CD8-positive, alpha-beta memory T cell (primary cell): ENCODE data around the gene KMT2D. TPM values are rescaled to one million over a fixed set of nuclear protein-coding genes. Genes with fewer than 3 reads are reported as not detected.
A peak's percentile ranks its signal among the peaks of the same experiment; 100 is the strongest.

Experiments
- CTCF ChIA-PET: fragments of 350-600 bp; sonication (Branson Sonifier 250); formaldehyde crosslinking; loops from one replicate; lab custom pipeline; 2021; ENCODE audit warnings: antibody characterized with exemption; lab: Charles Lee
- POLR2A ChIA-PET: fragments of 350-600 bp; sonication (Branson Sonifier 250); formaldehyde crosslinking; loops from one replicate; lab custom pipeline; 2021; ENCODE audit warnings: antibody characterized with exemption; lab: Charles Lee
- DNase-seq, 5 donors: peaks; one replicate each; pipeline versions ENCODE4 v3.0.0 to v3.0.0-alpha.2; 2020 to 2022; ENCODE audit warnings: mixed read lengths in 1 of 5
- H3K27ac ChIP-seq: one replicate; pipeline ENCODE4 v1.7.0; 2013; ENCODE audit warnings: low read depth, mild to moderate bottlenecking, low read length, moderate library complexity
- H3K27me3 ChIP-seq: 2 replicates; pipeline ENCODE4 v1.7.0; 2013; ENCODE audit warnings: low read length, mild to moderate bottlenecking; ENCODE audit not compliant: insufficient read depth, poor library complexity, severe bottlenecking
- H3K36me3 ChIP-seq: 2 replicates; pipeline ENCODE4 v1.7.0; 2013; ENCODE audit warnings: mild to moderate bottlenecking, low read length, moderate library complexity; ENCODE audit not compliant: insufficient read depth
- H3K4me1 ChIP-seq: 2 replicates; pipeline ENCODE4 v1.7.0; 2013; ENCODE audit warnings: mild to moderate bottlenecking, low read length, moderate library complexity; ENCODE audit not compliant: insufficient read depth
- H3K4me3 ChIP-seq: 2 replicates; pipeline ENCODE4 v1.7.0; 2013; ENCODE audit warnings: mild to moderate bottlenecking, low read length
- H3K9me3 ChIP-seq: 2 replicates; pipeline ENCODE4 v1.7.0; 2013; ENCODE audit warnings: mild to moderate bottlenecking, low read length
- H3K27ac Mint-ChIP-seq, 8 donors: one replicate each; pipeline ENCODE4 v1.8.0; 2020 to 2021; ENCODE audit warnings: mixed read lengths in 8 of 8, mild to moderate bottlenecking in 6 of 8, inconsistent platforms in 3 of 8, moderate library complexity in 3 of 8
- H3K27me3 Mint-ChIP-seq, 2 donors: one replicate each; pipeline ENCODE4 v1.8.0; 2020 to 2021; ENCODE audit warnings: mixed read lengths in 2 of 2, mild to moderate bottlenecking in 1 of 2, moderate library complexity in 1 of 2
- H3K36me3 Mint-ChIP-seq, 3 donors: one replicate each; pipeline ENCODE4 v1.8.0; 2020 to 2021; ENCODE audit warnings: mixed read lengths in 3 of 3, inconsistent platforms in 1 of 3, mild to moderate bottlenecking in 1 of 3
- H3K4me1 Mint-ChIP-seq, 3 donors: one replicate each; pipeline ENCODE4 v1.8.0; 2020 to 2021; ENCODE audit warnings: mixed read lengths in 3 of 3, inconsistent platforms in 1 of 3, mild to moderate bottlenecking in 1 of 3
- H3K4me3 Mint-ChIP-seq, 7 donors: one replicate each; pipeline ENCODE4 v1.8.0; 2020 to 2021; ENCODE audit warnings: mixed read lengths in 7 of 7, mild to moderate bottlenecking in 6 of 7, moderate library complexity in 4 of 7, inconsistent platforms in 2 of 7
- H3K9me3 Mint-ChIP-seq, 5 donors: one replicate each; pipeline ENCODE4 v1.8.0; 2020 to 2022; ENCODE audit warnings: mixed read lengths in 5 of 5, mild to moderate bottlenecking in 3 of 5, moderate library complexity in 2 of 5, inconsistent platforms in 1 of 5
- polyA plus RNA-seq: library from polyadenylated mRNA; unstranded; fragments of 300-500 nt; fragmentation: Illumina TruSeq; gene quantifications from one replicate; pipeline ENCODE4 v1.2.3, GENCODE V29; 2021
- total RNA-seq, 2 experiments: library from RNA; stranded (reverse); gene quantifications; one replicate each; pipeline ENCODE4 v1.2.3, GENCODE V29; 2021

KMT2D gene
- total and polyA plus RNA-seq, 3 experiments from 2014 or later: 22.8 to 79.7 (median 79.4) TPM

DNA sequence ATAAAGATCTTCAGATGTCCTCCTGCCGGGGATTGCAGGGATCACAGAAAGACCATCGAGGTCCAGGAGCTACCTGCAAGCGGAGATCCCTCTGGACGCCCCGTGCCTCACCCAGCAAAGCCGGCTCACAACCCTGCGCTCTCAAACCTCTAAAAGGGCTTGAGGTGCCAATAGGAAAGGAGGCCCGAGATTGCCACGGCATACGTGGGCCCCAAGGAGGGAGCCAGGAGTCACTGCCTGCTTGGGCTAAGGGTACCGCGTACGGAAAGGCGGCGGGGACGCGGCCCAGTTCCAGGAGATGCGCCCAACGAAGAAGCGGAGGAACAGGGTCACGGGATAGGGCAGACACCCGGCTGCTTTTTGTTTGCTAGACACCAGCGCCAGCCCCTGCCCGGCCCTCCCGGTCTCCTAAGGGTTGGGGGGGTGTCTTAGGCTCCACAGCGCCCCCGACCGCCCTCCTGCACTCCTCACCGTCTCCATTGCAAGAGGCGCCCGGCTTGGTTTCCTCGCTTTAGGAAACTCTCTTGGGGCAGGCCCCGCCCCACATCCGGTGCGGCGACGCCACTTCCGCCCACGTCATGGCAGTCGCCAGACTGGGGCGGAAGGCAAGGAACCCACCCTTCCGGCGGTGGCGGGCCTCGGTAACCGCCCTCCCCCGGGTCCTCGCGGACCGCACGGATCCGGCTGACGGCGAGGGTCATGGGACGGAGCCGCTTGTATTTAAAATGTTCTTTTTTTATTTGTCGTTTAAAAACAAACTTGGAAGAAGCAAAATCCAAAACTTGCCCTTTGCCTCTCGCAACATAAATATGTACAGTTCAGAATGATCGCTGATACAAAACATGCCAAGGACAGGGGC is 42.1 kb downstream of the KMT2D start, which contains the start of gene PRKAG1:
TSS of gene PRKAG1 (minus strand) at position 516 of the 859 bp plus-strand sequence. CDS start at position 480, 36 bp downstream.
- Mint-ChIP-seq H3K27me3 (peaks cover 0 to 1% of the 10 kb centered on the region in 2 donors), H3K27ac (peak within 1 kb of the TSS; percentile 98 to 100 (median 99)), H3K9me3 (no peaks in the 10 kb centered on the region), H3K4me1 (peaks cover 26 to 55% (median 41%) of the 10 kb centered on the region in 3 donors), H3K36me3 (peaks cover 8 to 56% (median 17%) of the 10 kb centered on the region in 3 donors), H3K4me3 (peak within 1 kb of the TSS; percentile 85 to 98 (median 94))
- CTCF ChIA-PET: interaction anchor here (0.8 to 3.3 kb wide), 7 partner anchors 22 to 165 kb away, joined by 3 to 15 read pairs (median 6); partner anchors contain the start of gene WNT1
- POLR2A ChIA-PET: interaction anchor here (0.6 to 0.8 kb wide), 2 partner anchors 30 to 245 kb away, joined by 3 to 5 read pairs; no protein-coding TSS in a partner anchor
- H3K27ac ChIP-seq: peak within 1 kb of the TSS; percentile 92
- peak; percentile 96 to 99 (median 98) for DNase-seq
- no peaks in the 10 kb centered on the region for H3K9me3 ChIP-seq
- H3K27me3 ChIP-seq: no peaks in the 10 kb centered on the region
- H3K4me1 ChIP-seq: peaks cover 22% of the 10 kb centered on the region
- H3K4me3 ChIP-seq: peak within 1 kb of the TSS; percentile 89
- peaks cover 9% of the 10 kb centered on the region for H3K36me3 ChIP-seq

DNA sequence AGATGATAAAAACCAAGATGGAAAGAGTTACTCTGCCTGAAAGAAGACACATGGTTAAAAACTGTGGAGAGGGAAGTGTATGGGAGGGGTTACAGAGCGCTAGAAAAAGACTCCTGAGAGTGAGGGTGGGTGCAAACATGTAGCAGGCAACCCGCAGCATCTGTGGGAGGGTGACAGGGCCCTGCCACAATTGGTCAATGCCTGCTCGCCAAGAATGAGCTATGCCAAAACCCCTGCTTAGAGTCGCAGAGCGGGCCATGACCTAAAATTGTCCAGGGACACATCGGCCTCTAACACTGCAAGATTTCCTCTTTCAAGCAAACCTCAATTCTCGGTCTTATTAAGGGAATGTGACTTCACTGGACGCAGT is 42.7 kb downstream of the KMT2D start:
- Histone ChIP-seq H3K4me3 (peak overlapping the region; percentile 89), H3K36me3 (peaks cover 10% of the 10 kb centered on the region), H3K27me3 (no peaks in the 10 kb centered on the region), H3K27ac (peak overlapping the region; percentile 92), H3K9me3 (no peaks in the 10 kb centered on the region), H3K4me1 (peaks cover 22% of the 10 kb centered on the region)
- Mint-ChIP-seq H3K4me1 (peaks cover 26 to 55% (median 41%) of the 10 kb centered on the region in 3 donors), H3K27me3 (peaks cover 0 to 1% of the 10 kb centered on the region in 2 donors), H3K27ac (peak overlapping the region; percentile 98 to 100 (median 99)), H3K4me3 (peak overlapping the region; percentile 85 to 98 (median 94)), H3K36me3 (peaks cover 8 to 56% (median 17%) of the 10 kb centered on the region in 3 donors), H3K9me3 (no peaks in the 10 kb centered on the region)
- ChIA-PET CTCF (interaction anchor here (0.8 to 3.3 kb wide), 6 partner anchors 21 to 165 kb away, joined by 3 to 14 read pairs (median 4); partner anchors contain the start of gene WNT1), POLR2A (interaction anchor here (0.6 to 0.8 kb wide), 2 partner anchors 29 to 246 kb away, joined by 3 to 5 read pairs; no protein-coding TSS in a partner anchor)
- peak in 2 of 5 donors; percentile 14 to 54 for DNase-seq

DNA sequence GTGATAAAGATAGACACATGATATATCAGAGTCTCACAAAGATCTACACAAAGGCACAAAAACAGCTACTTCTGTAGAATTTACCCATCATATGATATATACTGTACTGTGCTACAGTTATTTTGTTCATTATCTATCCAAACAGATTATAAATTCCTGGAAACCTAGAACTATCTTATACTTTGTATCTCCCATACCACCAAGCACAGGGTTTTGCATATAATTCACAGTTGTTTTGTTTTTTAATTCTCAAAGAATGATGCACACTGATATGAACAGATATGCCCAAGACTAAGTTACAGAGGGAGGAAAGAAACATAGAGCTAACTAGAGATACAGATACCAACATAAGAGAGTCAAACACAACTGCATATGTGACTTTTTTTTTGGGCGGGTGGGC is 45.4 kb downstream of the KMT2D start:
- no peak overlapping the region for H3K4me3 ChIP-seq
- H3K27ac ChIP-seq: no peak overlapping the region
- H3K27me3 ChIP-seq: no peaks in the 10 kb centered on the region
- DNase-seq: no peak
- H3K9me3 Mint-ChIP-seq: no peaks in the 10 kb centered on the region
- ChIA-PET POLR2A (no interaction called here), CTCF (interaction anchor here (1.4 to 3.7 kb wide), 5 partner anchors 17 to 74 kb away, joined by 4 to 18 read pairs (median 4); partner anchors contain the start of gene DDN)
- H3K4me1 ChIP-seq: peaks cover 22% of the 10 kb centered on the region
- H3K36me3 Mint-ChIP-seq: peaks cover 12 to 64% (median 16%) of the 10 kb centered on the region in 3 donors
- H3K4me3 Mint-ChIP-seq: peak overlapping the region in 1 of 7 donors; percentile 80
- H3K9me3 ChIP-seq: no peaks in the 10 kb centered on the region
- peaks cover 0 to 1% of the 10 kb centered on the region in 2 donors for H3K27me3 Mint-ChIP-seq
- peaks cover 18% of the 10 kb centered on the region for H3K36me3 ChIP-seq
- H3K27ac Mint-ChIP-seq: peak overlapping the region in 5 of 8 donors; percentile 41 to 84 (median 82)
- peaks cover 26 to 55% (median 41%) of the 10 kb centered on the region in 3 donors for H3K4me1 Mint-ChIP-seq

DNA sequence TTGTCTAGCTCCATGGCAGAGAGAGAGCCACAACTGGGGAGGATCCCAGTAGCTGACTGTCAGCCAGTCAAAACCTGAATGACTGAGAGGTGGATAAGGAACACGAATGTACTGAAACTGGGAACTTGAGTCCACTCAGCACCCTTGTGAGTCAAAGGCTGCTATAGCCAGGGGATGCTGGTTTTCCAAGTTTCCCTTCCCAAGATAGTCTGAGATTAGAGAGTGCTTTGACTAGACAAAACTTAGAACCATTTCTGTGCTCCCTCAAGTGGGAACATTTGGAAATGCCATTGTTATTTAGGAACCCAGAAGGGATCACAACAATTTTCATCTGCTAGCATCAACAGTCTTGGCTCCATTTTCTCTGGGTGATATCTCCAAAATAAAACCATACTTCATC is 46.0 kb downstream of the KMT2D start:
- no peaks in the 10 kb centered on the region for H3K9me3 Mint-ChIP-seq
- H3K27me3 Mint-ChIP-seq: peaks cover 0 to 1% of the 10 kb centered on the region in 2 donors
- H3K4me3 ChIP-seq: no peak overlapping the region
- CTCF ChIA-PET: interaction anchor here (1.0 to 3.7 kb wide), 4 partner anchors 16 to 49 kb away, joined by 4 to 18 read pairs (median 4); partner anchors contain the start of gene DDN
- peak overlapping the region in 2 of 7 donors; percentile 8 to 80 for H3K4me3 Mint-ChIP-seq
- H3K4me1 Mint-ChIP-seq: peaks cover 21 to 50% (median 37%) of the 10 kb centered on the region in 3 donors
- no peak for DNase-seq
- peaks cover 17 to 68% (median 20%) of the 10 kb centered on the region in 3 donors for H3K36me3 Mint-ChIP-seq
- peak overlapping the region in 6 of 8 donors; percentile 57 to 84 (median 75) for H3K27ac Mint-ChIP-seq
- H3K27ac ChIP-seq: no peak overlapping the region
- H3K9me3 ChIP-seq: no peaks in the 10 kb centered on the region
- peaks cover 17% of the 10 kb centered on the region for H3K4me1 ChIP-seq
- H3K36me3 ChIP-seq: peaks cover 20% of the 10 kb centered on the region
- POLR2A ChIA-PET: no interaction called here
- H3K27me3 ChIP-seq: no peaks in the 10 kb centered on the region

DNA sequence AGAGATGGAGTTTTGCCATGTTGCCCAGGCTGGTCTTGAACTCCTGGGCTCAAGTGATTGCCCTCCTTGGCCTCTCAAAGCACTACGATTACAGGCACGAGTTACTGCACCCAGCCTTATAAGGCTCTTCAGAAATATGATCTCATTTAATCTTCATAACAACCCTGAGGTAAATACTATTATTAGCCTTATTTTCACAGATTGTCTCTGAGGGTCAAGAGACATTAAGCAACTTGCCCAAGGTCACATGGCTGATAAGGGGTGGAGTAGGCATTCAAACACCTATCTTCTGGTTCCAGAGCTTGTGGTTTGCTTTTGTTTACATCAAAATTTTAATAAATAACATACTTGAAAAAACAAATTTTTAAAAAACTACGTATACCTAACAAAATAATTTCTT is 47.2 kb downstream of the KMT2D start:
- H3K36me3 ChIP-seq: peaks cover 20% of the 10 kb centered on the region
- no peak overlapping the region for H3K27ac Mint-ChIP-seq
- no peaks in the 10 kb centered on the region for H3K27me3 ChIP-seq
- H3K36me3 Mint-ChIP-seq: peaks cover 20 to 71% (median 24%) of the 10 kb centered on the region in 3 donors
- H3K4me1 Mint-ChIP-seq: peaks cover 17 to 39% (median 33%) of the 10 kb centered on the region in 3 donors
- H3K4me1 ChIP-seq: peaks cover 14% of the 10 kb centered on the region
- POLR2A ChIA-PET: no interaction called here
- no peak overlapping the region for H3K27ac ChIP-seq
- H3K4me3 ChIP-seq: no peak overlapping the region
- no peak overlapping the region for H3K4me3 Mint-ChIP-seq
- H3K9me3 Mint-ChIP-seq: no peaks in the 10 kb centered on the region
- H3K9me3 ChIP-seq: no peaks in the 10 kb centered on the region
- DNase-seq: no peak
- CTCF ChIA-PET: interaction anchor here (0.9 to 3.7 kb wide), 3 partner anchors 15 to 99 kb away, joined by 3 to 18 read pairs (median 3); partner anchors contain the start of gene DDN
- peaks cover 3% of the 10 kb centered on the region in 2 donors for H3K27me3 Mint-ChIP-seq

DNA sequence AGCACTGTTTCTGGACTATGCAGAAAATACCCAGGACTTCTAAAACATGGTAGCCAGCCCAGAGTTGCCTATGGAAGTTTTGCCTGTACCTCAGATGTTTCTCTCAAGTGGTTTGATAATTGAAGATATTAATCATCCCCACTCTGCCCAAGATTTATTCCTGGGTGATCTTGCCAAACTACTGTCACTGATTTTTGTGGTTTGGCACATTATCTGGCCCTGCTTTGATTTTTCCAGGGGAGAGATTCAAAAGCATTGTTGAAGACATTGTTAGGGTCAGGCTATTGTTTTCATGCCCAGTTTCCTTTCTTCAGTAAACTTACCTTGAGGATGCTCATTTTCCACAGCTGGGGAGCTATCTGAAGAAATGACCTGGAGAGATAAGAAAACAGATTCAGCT is 47.9 kb downstream of the KMT2D start:
- Mint-ChIP-seq H3K4me1 (peaks cover 12 to 32% (median 32%) of the 10 kb centered on the region in 3 donors), H3K27ac (peak overlapping the region in 1 of 8 donors; percentile 45), H3K27me3 (peaks cover 2 to 5% of the 10 kb centered on the region in 2 donors), H3K4me3 (no peak overlapping the region), H3K9me3 (no peaks in the 10 kb centered on the region), H3K36me3 (peaks cover 20 to 70% (median 31%) of the 10 kb centered on the region in 3 donors)
- H3K4me3 ChIP-seq: no peak overlapping the region
- H3K9me3 ChIP-seq: no peaks in the 10 kb centered on the region
- H3K4me1 ChIP-seq: peaks cover 10% of the 10 kb centered on the region
- ChIA-PET POLR2A (no interaction called here), CTCF (interaction anchor here (0.9 to 3.7 kb wide), 4 partner anchors 10 to 99 kb away, joined by 3 to 18 read pairs (median 3); partner anchors contain the start of gene DDN)
- H3K27me3 ChIP-seq: no peaks in the 10 kb centered on the region
- peaks cover 20% of the 10 kb centered on the region for H3K36me3 ChIP-seq
- no peak for DNase-seq
- no peak overlapping the region for H3K27ac ChIP-seq
